Measurements from ENCODE around the gene ARL13B.
"Not testable (repeated sequence)": the region's sequence is repeated elsewhere in the genome, so short reads cannot be mapped to it uniquely, and the experiment has no call there.

DNA sequence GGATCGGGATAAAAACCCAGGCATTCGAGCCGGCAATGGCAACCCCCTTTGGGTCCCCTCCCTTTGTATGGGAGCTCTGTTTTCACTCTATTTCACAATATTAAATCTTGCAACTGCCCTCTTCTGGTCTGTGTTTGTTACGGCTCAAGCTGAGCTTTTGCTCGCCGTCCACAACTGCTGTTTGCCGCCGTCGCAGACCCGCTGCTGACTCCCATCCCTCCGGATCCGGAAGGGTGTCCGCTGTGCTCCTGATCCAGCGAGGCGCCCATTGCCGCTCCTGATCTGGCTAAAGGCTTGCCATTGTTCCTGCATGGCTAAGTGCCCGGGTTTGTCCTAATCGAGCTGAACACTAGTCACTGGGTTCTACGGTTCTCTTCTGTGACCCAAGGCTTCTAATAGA, 14.8 kb upstream of the ARL13B start:
- TF ChIP-seq, protein P1, sequence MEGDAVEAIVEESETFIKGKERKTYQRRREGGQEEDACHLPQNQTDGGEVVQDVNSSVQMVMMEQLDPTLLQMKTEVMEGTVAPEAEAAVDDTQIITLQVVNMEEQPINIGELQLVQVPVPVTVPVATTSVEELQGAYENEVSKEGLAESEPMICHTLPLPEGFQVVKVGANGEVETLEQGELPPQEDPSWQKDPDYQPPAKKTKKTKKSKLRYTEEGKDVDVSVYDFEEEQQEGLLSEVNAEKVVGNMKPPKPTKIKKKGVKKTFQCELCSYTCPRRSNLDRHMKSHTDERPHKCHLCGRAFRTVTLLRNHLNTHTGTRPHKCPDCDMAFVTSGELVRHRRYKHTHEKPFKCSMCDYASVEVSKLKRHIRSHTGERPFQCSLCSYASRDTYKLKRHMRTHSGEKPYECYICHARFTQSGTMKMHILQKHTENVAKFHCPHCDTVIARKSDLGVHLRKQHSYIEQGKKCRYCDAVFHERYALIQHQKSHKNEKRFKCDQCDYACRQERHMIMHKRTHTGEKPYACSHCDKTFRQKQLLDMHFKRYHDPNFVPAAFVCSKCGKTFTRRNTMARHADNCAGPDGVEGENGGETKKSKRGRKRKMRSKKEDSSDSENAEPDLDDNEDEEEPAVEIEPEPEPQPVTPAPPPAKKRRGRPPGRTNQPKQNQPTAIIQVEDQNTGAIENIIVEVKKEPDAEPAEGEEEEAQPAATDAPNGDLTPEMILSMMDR (IDR thresholded peaks at IDR 0.05 in 4 of 5, conservative IDR thresholded peaks at IDR 0.05 in 1 of 5): not testable (repeated sequence)
- TF ChIP-seq POLR2A (IDR thresholded peaks at IDR 0.05): not testable (repeated sequence)

Measured in gastrocnemius medialis (tissue), 4 donors.